HepG2 (cell line): ENCODE measurements around the gene NDRG3. TPM values are rescaled to one million over a fixed set of nuclear protein-coding genes. Genes with fewer than 3 reads are reported as not detected.

Experiments used
- BORCS8-MEF2B ChIP-seq: sonication (generic); formaldehyde crosslinking; IDR thresholded peaks from 2 replicates; pipeline ENCODE4 v1.8.0; 2022; ENCODE audit warnings: mild to moderate bottlenecking, missing genetic modification reagents
- CBFB ChIP-seq: sonication (generic); formaldehyde crosslinking; IDR thresholded peaks from 2 replicates; pipeline ENCODE4 v1.4.0; 2020; ENCODE audit warnings: missing genetic modification reagents
- CCDC6 ChIP-seq: sonication (generic); formaldehyde crosslinking; IDR thresholded peaks from 2 replicates; pipeline ENCODE4 v1.8.1; 2022; ENCODE audit warnings: mild to moderate bottlenecking, missing genetic modification reagents, moderate library complexity
- CENPT ChIP-seq: sonication (generic); formaldehyde crosslinking; IDR thresholded peaks from 2 replicates; pipeline ENCODE4 v1.8.0; 2022; ENCODE audit warnings: low read depth, mild to moderate bottlenecking, moderate library complexity, missing genetic modification reagents
- CHD2 ChIP-seq: IDR thresholded peaks from 2 replicates; pipeline ENCODE4 v1.6.1; 2011; ENCODE audit warnings: low read depth, low read length, improper control_type of control experiment
- DPF2 ChIP-seq: sonication (generic); formaldehyde crosslinking; IDR thresholded peaks from 2 replicates; pipeline ENCODE4 v1.4.0; 2020; ENCODE audit warnings: mild to moderate bottlenecking, low read depth, missing genetic modification reagents, borderline replicate concordance
- ETV5 ChIP-seq: IDR thresholded peaks from 2 replicates; pipeline ENCODE4 v1.6.1; 2018; ENCODE audit warnings: missing biosample characterization, missing genetic modification reagents, inconsistent platforms, borderline replicate concordance
- GPN1 ChIP-seq: sonication (generic); formaldehyde crosslinking; IDR thresholded peaks from 2 replicates; pipeline ENCODE4 v1.5.1; 2020; ENCODE audit warnings: missing genetic modification reagents, borderline replicate concordance
- HBP1 ChIP-seq: IDR thresholded peaks from 2 replicates; pipeline ENCODE4 v1.6.1; 2016; ENCODE audit warnings: low read depth, control low read depth
- HNRNPL ChIP-seq: fragments of 200-400 bp; formaldehyde crosslinking; IDR thresholded peaks from 2 replicates; pipeline ENCODE4 v1.6.1; 2017; ENCODE audit warnings: mild to moderate bottlenecking, low read depth, low read length
- IKZF5 ChIP-seq: IDR thresholded peaks from 2 replicates; pipeline ENCODE4 v1.6.1; 2018; ENCODE audit warnings: missing genetic modification reagents, mild to moderate bottlenecking, missing compliant biosample characterization
- KLF16 ChIP-seq, 2 experiments: sonication (generic) in 1 of 2; formaldehyde crosslinking in 1 of 2; IDR thresholded peaks; 2 replicates each; pipeline versions ENCODE4 v1.6.1 to v1.8.0; 2016 to 2023; ENCODE audit warnings: missing genetic modification reagents in 2 of 2, missing compliant biosample characterization in 1 of 2
- MAF1 ChIP-seq: sonication (generic); formaldehyde crosslinking; IDR thresholded peaks from 2 replicates; pipeline ENCODE4 v1.5.0; 2020; ENCODE audit warnings: missing genetic modification reagents, borderline replicate concordance
- PHF20 ChIP-seq: sonication (generic); formaldehyde crosslinking; IDR thresholded peaks from 2 replicates; pipeline ENCODE4 v1.5.0; 2020; ENCODE audit warnings: mild to moderate bottlenecking, missing genetic modification reagents
- PITX1 ChIP-seq: sonication (generic); formaldehyde crosslinking; IDR thresholded peaks from 2 replicates; pipeline ENCODE4 v1.5.1; 2020; ENCODE audit warnings: mild to moderate bottlenecking, missing genetic modification reagents
- SP2 ChIP-seq: sonication (generic); formaldehyde crosslinking; IDR thresholded peaks from 2 replicates; pipeline ENCODE4 v1.5.1; 2020; ENCODE audit warnings: mild to moderate bottlenecking, missing genetic modification reagents
- TCF7 ChIP-seq: sonication (generic); IDR thresholded peaks from 2 replicates; pipeline ENCODE4 v1.6.1; 2016; ENCODE audit warnings: antibody characterized with exemption, low read depth
- TFE3 ChIP-seq: IDR thresholded peaks from 2 replicates; pipeline ENCODE4 v1.6.1; 2016
- ZNF282 ChIP-seq: fragments of 450-650 bp; IDR thresholded peaks from 2 replicates; pipeline ENCODE4 v1.6.1; 2018; ENCODE audit not compliant: partially characterized antibody
- ZNF331 ChIP-seq: sonication (generic); formaldehyde crosslinking; IDR thresholded peaks from 2 replicates; pipeline ENCODE4 v1.4.0; 2020; ENCODE audit warnings: missing genetic modification reagents
- ZNF44 ChIP-seq: sonication (generic); formaldehyde crosslinking; IDR thresholded peaks from 2 replicates; pipeline ENCODE4 v1.5.1; 2020; ENCODE audit warnings: mild to moderate bottlenecking, missing genetic modification reagents
- ZNF441 ChIP-seq: sonication (generic); formaldehyde crosslinking; IDR thresholded peaks from 2 replicates; pipeline ENCODE4 v1.7.0; 2021; ENCODE audit warnings: missing genetic modification reagents, borderline replicate concordance
- ZNF552 ChIP-seq: sonication (generic); formaldehyde crosslinking; IDR thresholded peaks from 2 replicates; pipeline ENCODE4 v1.9.0; 2022; ENCODE audit warnings: missing genetic modification reagents, mild to moderate bottlenecking, borderline replicate concordance
- ZNF687 ChIP-seq: sonication (generic); formaldehyde crosslinking; IDR thresholded peaks from 2 replicates; pipeline ENCODE4 v1.5.1; 2020; ENCODE audit warnings: mild to moderate bottlenecking, missing genetic modification reagents, moderate library complexity
- polyA plus RNA-seq, 8 experiments: library from polyadenylated mRNA; depleted of rRNA in 3 of 8; stranded (reverse) in 7 of 8; unstranded in 1 of 8; fragments of >200 nt; fragmentation: Illumina TruSeq in 4 of 8; extraction: Trizol in 4 of 8; gene quantifications; 2 replicates each; pipeline versions ENCODE4 v1.2.1 to v1.2.3, GENCODE V29; 2011 to 2016; ENCODE audit warnings: low read depth in 4 of 8, missing spikeins in 1 of 8, mixed read lengths in 1 of 8; ENCODE audit not compliant: insufficient read depth in 1 of 8
- total RNA-seq, 5 experiments: library from RNA; depleted of rRNA; stranded (reverse); fragments of >200 nt; fragmentation: Illumina TruSeq; extraction: Trizol; gene quantifications; 2 replicates each; pipeline ENCODE4 v1.2.3, GENCODE V29; 2016; ENCODE audit warnings: low read depth in 1 of 5

The NDRG3 gene
- total and polyA plus RNA-seq, 2 of the 13 experiments (the other 11 are each of a cell fraction or from before 2014, with no cell fraction given) = 36.0 to 40.5 TPM

GRCh38 chr20:36754656-36755222 lies 8.8 kb upstream of the NDRG3 start (continued):
- no peak for TF ChIP-seq ZNF687 (CRISPR knock-in tag)
- TF ChIP-seq HNRNPL = no peak
- no peak for TF ChIP-seq HBP1 (CRISPR knock-in tag)
- peak; percentile 51; the same call in 1 of the 2 replicates for TF ChIP-seq PITX1
- no peak for TF ChIP-seq ZNF552 (CRISPR knock-in tag)
- TF ChIP-seq TFE3 (CRISPR knock-in tag) = peak; percentile 31; the same call in 1 of the 2 replicates
- no peak for TF ChIP-seq BORCS8-MEF2B
- TF ChIP-seq ZNF282 = no peak
- no peak for TF ChIP-seq CENPT (CRISPR knock-in tag)
- TF ChIP-seq CBFB = no peak
- TF ChIP-seq KLF16 (CRISPR knock-in tag; IDR thresholded peaks at IDR 0.05) = peak in 1 of 2 experiments; percentile 70; a peak in 1 of 4 replicates
- TF ChIP-seq ZNF331 (CRISPR knock-in tag) = no peak; the same call in 1 of the 2 replicates
- TF ChIP-seq ETV5 (CRISPR knock-in tag) = no peak
- TF ChIP-seq DPF2 (CRISPR knock-in tag) = no peak; the same call in 1 of the 2 replicates
- no peak for TF ChIP-seq TCF7
- peak; percentile 46; the same call in 1 of the 2 replicates for TF ChIP-seq IKZF5
- no peak for TF ChIP-seq ZNF441 (CRISPR knock-in tag)
- TF ChIP-seq SP2 (CRISPR knock-in tag) = no peak
- 0 out of 2 replicates have a peak, but pooled peaks have one; percentile 51 for TF ChIP-seq ZNF44 (CRISPR knock-in tag)
- no peak for TF ChIP-seq CHD2
- TF ChIP-seq PHF20 (CRISPR knock-in tag) = no peak
- no peak for TF ChIP-seq CCDC6 (CRISPR knock-in tag)
- TF ChIP-seq MAF1 (CRISPR knock-in tag) = no peak
- no peak for TF ChIP-seq GPN1 (CRISPR knock-in tag)
